Activated CD8-positive, alpha-beta memory T cell treated with anti-CD3 and anti-CD28 coated beads for 48 hours (primary cell): ENCODE data around the gene SLC26A4.
A peak's percentile ranks its signal among the peaks of the same experiment; 100 is the strongest.

Experiments used
- DNase-seq, 3 experiments: peaks; one replicate each; pipeline ENCODE4 v3.0.0-alpha.2; 2020; ENCODE audit warnings: low read depth in 2 of 3, low spot score in 2 of 3

Gene SLC26A4

GRCh38 chr7:107694386-107694785 lies 33.8 kb downstream of the SLC26A4 start:
- DNase-seq: no peak

- DNase-seq: no peak
These were observed 35.8 kb downstream of the SLC26A4 start for GRCh38 chr7:107696330-107696946.

GRCh38 chr7:107697321-107698049 lies 36.9 kb downstream of the SLC26A4 start:
- no peak for DNase-seq

- no peak for DNase-seq
These were observed 39.9 kb downstream of the SLC26A4 start for GRCh38 chr7:107700570-107700969.

GRCh38 chr7:107701191-107701590 lies 40.6 kb downstream of the SLC26A4 start:
- no peak for DNase-seq

GRCh38 chr7:107703219-107703618 lies 42.6 kb downstream of the SLC26A4 start:
- DNase-seq: no peak

- no peak for DNase-seq
These were observed 43.2 kb downstream of the SLC26A4 start for GRCh38 chr7:107703872-107704271.

- DNase-seq: no peak
These were observed 48.3 kb downstream of the SLC26A4 start for GRCh38 chr7:107708956-107709355.

GRCh38 chr7:107711301-107711700 lies 50.7 kb downstream of the SLC26A4 start:
- DNase-seq: no peak

GRCh38 chr7:107712025-107712424 lies 51.4 kb downstream of the SLC26A4 start:
- no peak for DNase-seq

GRCh38 chr7:107712896-107713295 lies 52.3 kb downstream of the SLC26A4 start:
- DNase-seq: no peak

GRCh38 chr7:107715531-107715930 lies 54.9 kb downstream of the SLC26A4 start:
- DNase-seq: no peak

- no peak for DNase-seq
These were observed 58.0 kb downstream of the SLC26A4 start for GRCh38 chr7:107718456-107719193.

- DNase-seq: no peak
These were observed 60.7 kb downstream of the SLC26A4 start for GRCh38 chr7:107721286-107721685.

- no peak for DNase-seq
These were observed 62.6 kb downstream of the SLC26A4 start for GRCh38 chr7:107723255-107723654.

- no peak for DNase-seq
These were observed 64.6 kb downstream of the SLC26A4 start for GRCh38 chr7:107725138-107725740.

- DNase-seq: no peak
These were observed 65.9 kb downstream of the SLC26A4 start for GRCh38 chr7:107726356-107727130.

- no peak for DNase-seq
These were observed 67.6 kb downstream of the SLC26A4 start for GRCh38 chr7:107728276-107728675.

- DNase-seq: peak in 2 of 3 experiments; percentile 34 to 41
These were observed 82.3 kb downstream of the SLC26A4 start for GRCh38 chr7:107742678-107743566.
